Lower leg skin (tissue), 4 donors: Measurements from ENCODE around the gene HDLBP. TPM values are rescaled to one million over a fixed set of nuclear protein-coding genes. Genes with fewer than 3 reads are reported as not detected.

Source experiments
- DNase-seq, 2 donors: peaks; one replicate each; pipeline ENCODE4 v3.0.0-alpha.2; 2019; ENCODE audit warnings: low spot score in 2 of 2
- H3K4me3 ChIP-seq: fragments of 200-600 bp; sonication (generic); 2 replicates; pipeline ENCODE4 v1.5.1; 2017; ENCODE audit warnings: mild to moderate bottlenecking, low read depth; ENCODE audit not compliant: poor library complexity, severe bottlenecking
- POLR2A ChIP-seq, 2 donors: fragments of 450-650 bp; IDR thresholded peaks; one replicate each; pipeline ENCODE4 v1.6.1; 2016 to 2017; ENCODE audit warnings: antibody characterized with exemption in 2 of 2, mild to moderate bottlenecking in 1 of 2, moderate library complexity in 1 of 2
- WGBS, 2 donors: methylation state at CpG; one replicate each; pipeline ENCODE4 v1.1.5; 2018; 5-methylcytosine and 5-hydroxymethylcytosine counted together
- intact Hi-C: fragments of 100-400 bp; cut with DNase I; formaldehyde crosslinking; loops from one replicate; pipeline ENCODE4 v1.15.0; 2023; ENCODE audit warnings: low total_unique reads
- total RNA-seq, 4 donors: library from RNA; depleted of rRNA; stranded (reverse); fragments of >200 nt; gene quantifications; one replicate each; pipeline ENCODE4 v1.1.0, GENCODE V29; 2016
- TF ChIP-seq, protein P1 (sequence below), 3 donors: fragments of 450-650 bp; IDR thresholded peaks; one replicate each; pipeline ENCODE4 v1.5.1; 2016; ENCODE audit warnings: antibody characterized with exemption in 3 of 3, mild to moderate bottlenecking in 3 of 3, moderate library complexity in 2 of 3

The HDLBP gene
- total RNA-seq, 4 donors from 2014 or later = 241 to 393 (median 294) TPM

DNA sequence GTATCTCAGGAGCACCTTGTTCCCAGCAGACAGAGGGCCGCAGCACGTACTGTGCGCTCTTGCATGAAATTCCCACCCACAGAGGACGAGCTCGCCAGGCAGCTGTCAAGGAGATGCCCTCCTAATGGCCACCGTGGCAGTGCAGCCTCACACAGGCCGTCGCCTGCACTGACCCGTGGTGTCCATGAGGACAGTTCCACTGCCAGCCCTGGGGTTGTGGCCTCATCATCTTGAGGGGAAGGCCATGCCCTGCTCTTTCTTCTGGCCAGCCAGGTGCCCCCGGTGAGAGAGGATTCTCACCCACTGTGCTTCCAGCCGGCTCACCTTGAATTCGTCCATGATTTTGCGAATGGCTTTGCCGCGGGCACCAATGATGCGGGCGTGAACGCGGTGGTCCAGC, 85.0 kb downstream of the HDLBP start:
- no peak for DNase-seq
- no peak for TF ChIP-seq POLR2A (IDR thresholded peaks at IDR 0.05)
- TF ChIP-seq, protein P1, sequence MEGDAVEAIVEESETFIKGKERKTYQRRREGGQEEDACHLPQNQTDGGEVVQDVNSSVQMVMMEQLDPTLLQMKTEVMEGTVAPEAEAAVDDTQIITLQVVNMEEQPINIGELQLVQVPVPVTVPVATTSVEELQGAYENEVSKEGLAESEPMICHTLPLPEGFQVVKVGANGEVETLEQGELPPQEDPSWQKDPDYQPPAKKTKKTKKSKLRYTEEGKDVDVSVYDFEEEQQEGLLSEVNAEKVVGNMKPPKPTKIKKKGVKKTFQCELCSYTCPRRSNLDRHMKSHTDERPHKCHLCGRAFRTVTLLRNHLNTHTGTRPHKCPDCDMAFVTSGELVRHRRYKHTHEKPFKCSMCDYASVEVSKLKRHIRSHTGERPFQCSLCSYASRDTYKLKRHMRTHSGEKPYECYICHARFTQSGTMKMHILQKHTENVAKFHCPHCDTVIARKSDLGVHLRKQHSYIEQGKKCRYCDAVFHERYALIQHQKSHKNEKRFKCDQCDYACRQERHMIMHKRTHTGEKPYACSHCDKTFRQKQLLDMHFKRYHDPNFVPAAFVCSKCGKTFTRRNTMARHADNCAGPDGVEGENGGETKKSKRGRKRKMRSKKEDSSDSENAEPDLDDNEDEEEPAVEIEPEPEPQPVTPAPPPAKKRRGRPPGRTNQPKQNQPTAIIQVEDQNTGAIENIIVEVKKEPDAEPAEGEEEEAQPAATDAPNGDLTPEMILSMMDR (IDR thresholded peaks at IDR 0.05) = no peak
- intact Hi-C loops = no loop called here
- H3K4me3 ChIP-seq = no peak overlapping the region
- 96 to 97% methylated on average over 19 of the region's 19 CpGs for WGBS, 2 donors

DNA sequence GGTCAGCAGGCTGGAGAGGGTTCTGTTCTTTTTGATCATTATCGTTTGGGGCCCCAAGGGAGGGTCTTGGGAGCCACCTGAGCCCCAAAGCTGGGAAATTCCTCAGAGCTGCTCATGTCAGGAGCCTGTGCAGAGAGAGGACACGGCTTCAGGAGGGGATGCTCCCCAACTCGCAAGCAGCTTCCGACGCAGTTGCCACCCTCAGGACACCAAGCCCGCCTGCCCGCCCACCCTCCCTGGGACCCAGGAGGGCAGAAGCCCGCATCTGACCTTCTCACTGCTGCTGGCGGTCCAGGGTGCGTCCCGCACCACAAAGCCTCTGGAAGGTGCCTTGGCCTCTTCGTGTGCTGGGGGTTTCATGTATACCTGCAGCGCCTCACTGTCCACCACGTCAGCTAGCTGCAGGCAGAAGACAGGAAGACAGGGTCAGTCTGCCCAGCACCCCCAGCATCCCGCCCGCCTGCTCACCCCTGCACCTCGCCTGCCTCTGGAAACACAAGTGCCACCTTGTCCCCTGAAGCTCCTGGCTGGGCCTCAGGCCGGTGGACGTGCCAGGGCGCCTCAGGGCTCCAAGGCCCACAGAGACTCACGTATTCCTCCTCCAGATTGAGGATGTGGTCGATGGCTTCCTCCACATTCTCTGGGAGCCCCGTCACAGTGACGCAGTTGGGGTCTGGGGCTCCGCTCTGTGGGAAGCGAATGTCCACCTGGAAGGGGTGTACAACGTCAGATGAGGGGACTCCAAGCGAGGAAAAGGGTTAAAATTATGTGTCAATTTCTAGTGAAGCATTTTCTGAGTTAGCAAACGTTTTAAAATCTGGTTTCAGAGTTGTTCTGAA, 85.7 kb downstream of the HDLBP start:
- WGBS, 2 donors = 86 to 91% methylated on average over 24 to 29 of the region's 29 CpGs
- DNase-seq = no peak
- no peak overlapping the region for H3K4me3 ChIP-seq
- intact Hi-C loops = no loop called here
- TF ChIP-seq POLR2A (IDR thresholded peaks at IDR 0.05) = no peak
- TF ChIP-seq, protein P1 (IDR thresholded peaks at IDR 0.05) = no peak

DNA sequence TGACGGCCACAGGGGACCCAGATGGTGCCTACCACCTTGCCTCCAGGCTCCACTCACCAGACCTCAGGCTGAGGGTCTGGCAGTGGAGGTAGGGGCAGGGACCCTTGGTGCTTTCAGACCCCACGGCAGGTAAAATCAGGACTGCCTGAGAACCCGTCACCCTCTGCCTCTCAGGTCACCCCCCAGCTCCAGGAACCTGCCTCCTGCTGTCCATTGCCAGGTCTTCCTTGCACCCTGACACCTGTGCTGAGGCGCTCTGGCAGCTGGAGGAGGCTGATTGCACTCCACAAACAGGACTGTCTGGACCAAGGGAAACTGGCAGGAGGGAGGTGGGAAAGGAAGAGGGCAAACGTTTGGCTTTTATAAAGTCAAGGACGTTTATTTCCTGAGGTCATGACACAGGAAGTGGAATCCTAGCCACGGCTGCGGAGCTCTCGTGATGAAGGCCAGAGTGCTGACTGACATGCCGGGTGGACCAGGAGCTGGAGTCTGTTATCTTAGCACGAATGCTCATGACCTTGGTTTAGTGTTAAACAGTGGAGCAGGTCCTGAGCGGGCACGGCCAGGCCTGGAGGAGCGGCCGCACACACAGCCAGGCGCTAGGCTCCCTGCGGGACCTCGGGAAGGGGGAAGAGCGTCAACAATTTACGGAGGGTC, 86.5 kb downstream of the HDLBP start:
- WGBS, 2 donors = 84 to 85% methylated on average over 20 of the region's 20 CpGs
- no peak overlapping the region for H3K4me3 ChIP-seq
- no peak for DNase-seq
- TF ChIP-seq, protein P1 (IDR thresholded peaks at IDR 0.05) = no peak
- TF ChIP-seq POLR2A (IDR thresholded peaks at IDR 0.05) = no peak
- intact Hi-C loops = no loop called here

DNA sequence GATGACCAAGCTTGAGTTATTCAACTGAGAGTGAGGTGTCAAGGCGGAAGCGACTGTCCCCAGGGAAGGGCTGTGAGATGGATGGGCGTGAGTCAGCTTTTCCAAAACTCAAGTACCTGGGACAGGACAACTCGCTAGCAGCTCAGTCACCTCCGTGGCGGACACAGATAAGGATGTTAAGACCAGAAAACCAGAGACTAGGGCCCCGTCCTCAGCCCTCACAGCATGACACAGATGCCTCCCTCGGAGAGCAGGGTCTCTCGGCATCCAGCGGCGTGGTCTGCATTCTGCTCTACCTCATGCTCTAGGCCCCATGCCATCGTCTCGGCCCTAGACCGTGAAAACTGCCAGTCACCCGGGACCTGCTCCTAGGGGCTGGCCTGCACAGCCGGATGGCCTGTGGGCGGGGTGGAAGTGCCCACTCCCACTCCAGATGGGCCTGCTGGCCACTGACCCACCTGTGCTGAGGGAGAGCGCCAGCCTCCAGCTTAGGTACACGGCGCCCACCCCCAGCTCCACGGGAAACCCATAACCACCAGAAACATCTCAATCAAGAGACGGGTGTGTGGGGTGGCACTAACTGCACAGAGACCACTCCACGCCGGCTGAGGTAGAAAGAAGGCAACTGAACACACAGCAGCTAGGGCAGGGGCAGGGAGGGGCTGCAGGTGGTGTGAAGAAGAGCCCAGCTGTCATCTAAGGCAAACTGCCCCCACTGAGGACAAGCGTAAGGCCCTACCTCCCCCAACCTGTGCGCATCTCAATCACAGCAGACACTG, 87.2 kb downstream of the HDLBP start:
- intact Hi-C loops = no loop called here
- TF ChIP-seq, protein P1 (IDR thresholded peaks at IDR 0.05) = no peak
- TF ChIP-seq POLR2A (IDR thresholded peaks at IDR 0.05) = no peak
- DNase-seq = no peak
- 93 to 97% methylated on average over 25 to 26 of the region's 26 CpGs for WGBS, 2 donors
- H3K4me3 ChIP-seq = no peak overlapping the region

DNA sequence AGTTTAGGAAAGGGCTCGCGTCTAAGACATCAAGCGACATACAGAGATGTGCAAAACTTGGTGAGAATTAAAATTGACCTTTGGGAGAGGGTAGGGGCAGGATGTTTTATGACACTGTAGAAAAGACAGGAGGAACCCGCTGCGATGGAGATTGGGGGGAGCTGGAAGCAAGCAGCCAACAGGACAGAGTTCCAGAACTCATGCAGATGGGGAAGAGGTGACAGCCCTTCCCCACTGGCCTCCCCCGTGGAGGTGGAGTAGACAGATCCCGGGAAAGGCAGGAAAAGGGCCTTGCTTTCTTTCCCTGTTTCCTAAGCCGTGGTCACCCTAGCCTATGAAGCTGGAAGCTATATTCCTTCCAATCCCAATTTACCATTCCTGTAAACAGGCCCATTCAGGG, 87.9 kb downstream of the HDLBP start:
- DNase-seq = no peak
- H3K4me3 ChIP-seq = no peak overlapping the region
- TF ChIP-seq, protein P1 (IDR thresholded peaks at IDR 0.05) = no peak
- no peak for TF ChIP-seq POLR2A (IDR thresholded peaks at IDR 0.05)
- intact Hi-C loops = no loop called here
- WGBS, 2 donors = 79 to 86% methylated on average over 8 of the region's 8 CpGs
